GM23248 (cell line): Measurements from ENCODE around the gene CWC27. TPM values are rescaled to one million over a fixed set of nuclear protein-coding genes. Genes with fewer than 3 reads are reported as not detected.
"Not testable (repeated sequence)": the region's sequence is repeated elsewhere in the genome, so short reads cannot be mapped to it uniquely, and the experiment has no call there.

Experiments
- DNase-seq: peaks from one replicate; pipeline ENCODE4 v3.0.0-alpha.2; 2015
- H2AFZ ChIP-seq: fragments of 200-600 bp; sonication (generic); 2 replicates; pipeline ENCODE4 v1.6.1; 2016; ENCODE audit warnings: antibody characterized with exemption
- H3F3A ChIP-seq: fragments of 200-600 bp; sonication (generic); 2 replicates; pipeline ENCODE4 v1.6.1; 2016; ENCODE audit warnings: mild to moderate bottlenecking, antibody characterized with exemption, mixed run types; ENCODE audit not compliant: insufficient read depth
- H3K27ac ChIP-seq: fragments of 200-600 bp; sonication (generic); 2 replicates; pipeline ENCODE4 v1.5.1; 2016; ENCODE audit warnings: mild to moderate bottlenecking
- H3K27me3 ChIP-seq: fragments of 200-600 bp; sonication (generic); replicated peaks from 2 replicates; pipeline ENCODE4 v1.6.1; 2016; ENCODE audit warnings: mild to moderate bottlenecking; ENCODE audit not compliant: insufficient read depth
- H3K36me3 ChIP-seq: fragments of 200-600 bp; sonication (generic); 2 replicates; pipeline ENCODE4 v1.6.1; 2016; ENCODE audit warnings: low read depth, mild to moderate bottlenecking
- H3K4me1 ChIP-seq: fragments of 200-600 bp; sonication (generic); 2 replicates; pipeline ENCODE4 v1.6.1; 2016; ENCODE audit warnings: mild to moderate bottlenecking; ENCODE audit not compliant: insufficient read depth
- H3K4me2 ChIP-seq: fragments of 200-600 bp; sonication (generic); one replicate; pipeline ENCODE4 v1.6.1; 2016; ENCODE audit warnings: mild to moderate bottlenecking; ENCODE audit not compliant: unreplicated experiment
- H3K4me3 ChIP-seq: fragments of 200-600 bp; sonication (generic); 2 replicates; pipeline ENCODE4 v1.5.1; 2016; ENCODE audit warnings: mild to moderate bottlenecking
- H3K79me2 ChIP-seq: fragments of 200-600 bp; sonication (generic); 2 replicates; pipeline ENCODE4 v1.6.1; 2016; ENCODE audit warnings: mild to moderate bottlenecking; ENCODE audit not compliant: insufficient read depth
- H3K9ac ChIP-seq: fragments of 200-600 bp; sonication (generic); 2 replicates; pipeline ENCODE4 v1.6.1; 2016; ENCODE audit warnings: mild to moderate bottlenecking
- H3K9me2 ChIP-seq: fragments of 200-600 bp; sonication (generic); 2 replicates; pipeline ENCODE4 v1.6.1; 2016; ENCODE audit warnings: mixed run types, mild to moderate bottlenecking, moderate library complexity; ENCODE audit not compliant: insufficient read depth
- H3K9me3 ChIP-seq: fragments of 200-600 bp; sonication (generic); one replicate; pipeline ENCODE4 v1.6.1; 2017; ENCODE audit warnings: low read depth
- H4K20me1 ChIP-seq: fragments of 200-600 bp; sonication (generic); 2 replicates; pipeline ENCODE4 v1.6.0; 2016; ENCODE audit not compliant: insufficient read depth
- EZH2 ChIP-seq: fragments of 200-600 bp; sonication (generic); IDR thresholded peaks from 2 replicates; pipeline ENCODE4 v1.6.1; 2018; ENCODE audit warnings: antibody characterized with exemption, mild to moderate bottlenecking; ENCODE audit not compliant: insufficient read depth, poor library complexity, severe bottlenecking
- EZH2phosphoT487 ChIP-seq: fragments of 200-600 bp; sonication (generic); IDR thresholded peaks from 2 replicates; pipeline ENCODE4 v1.6.1; 2018; ENCODE audit warnings: antibody characterized with exemption, moderate library complexity, mild to moderate bottlenecking, low read depth; ENCODE audit not compliant: insufficient read depth
- WGBS, 2 experiments: methylation state at CpG; one replicate each; pipeline ENCODE4 v1.1.6; 2015 to 2017; ENCODE audit warnings: low lambda C conversion rate in 2 of 2, low coverage in 1 of 2; ENCODE audit errors: missing lambda C conversion rate in 2 of 2; 5-methylcytosine and 5-hydroxymethylcytosine counted together
- in situ Hi-C: fragments of 300-500 bp; cut with MboI; formaldehyde crosslinking; loops from 2 replicates; pipeline ENCODE4 v1.15.0; 2020
- polyA plus RNA-seq: library from polyadenylated mRNA; unstranded; fragments of >200 nt; fragmentation: Nextera tagmentation; extraction: Ambion mirVana; gene quantifications from 2 replicates; pipeline ENCODE4 v1.2.1, GENCODE V29; 2016
- total RNA-seq: library from RNA; depleted of rRNA; stranded (reverse); fragments of >200 nt; shearing (Covaris generic); gene quantifications from 2 replicates; pipeline ENCODE4 v1.2.3, GENCODE V29; 2014

Gene CWC27
- total and polyA plus RNA-seq, 2 experiments from 2014 or later, result 22.7 to 30.5 TPM

GRCh38 chr5:64930672-64931318 lies 162.1 kb downstream of the CWC27 start:
- no peak for DNase-seq
- no peaks in the 10 kb centered on the region for H3K4me1 ChIP-seq
- TF ChIP-seq EZH2phosphoT487 (no peak), EZH2 (no peak)
- H4K20me1 ChIP-seq, result no peaks in the 10 kb centered on the region
- H3K4me3 ChIP-seq, result no peak overlapping the region
- no peak overlapping the region for H3K4me2 ChIP-seq
- no peaks in the 10 kb centered on the region for H3K9me2 ChIP-seq
- no peak overlapping the region for H3K27ac ChIP-seq
- H3K27me3 ChIP-seq, result no peaks in the 10 kb centered on the region
- in situ Hi-C loops, result no loop called here
- no peaks in the 10 kb centered on the region for H3K9me3 ChIP-seq
- H3K36me3 ChIP-seq, result 0 out of 2 replicates have a peak, but pooled peaks cover 6% of the 10 kb centered on the region
- H3K9ac ChIP-seq, result no peak overlapping the region
- 72 to 83% methylated on average over 2 of the region's 2 CpGs for WGBS, 2 experiments
- no peaks in the 10 kb centered on the region for H3F3A ChIP-seq
- no peaks in the 10 kb centered on the region for H3K79me2 ChIP-seq
- no peak overlapping the region for H2AFZ ChIP-seq

GRCh38 chr5:64939422-64939771 lies 170.7 kb downstream of the CWC27 start:
- H2AFZ ChIP-seq, result peak overlapping the region; percentile 78
- H3K9me3 ChIP-seq, in situ Hi-C loops, DNase-seq, H3K9me2 ChIP-seq, H3K79me2 ChIP-seq, H3K27me3 ChIP-seq, H3K36me3 ChIP-seq, H4K20me1 ChIP-seq, H3K27ac ChIP-seq, H3K9ac ChIP-seq, H3F3A ChIP-seq: not testable (repeated sequence)
- WGBS, 2 experiments, result 93 to 95% methylated on average over 4 of the region's 4 CpGs
- peak overlapping the region; percentile 49 for H3K4me2 ChIP-seq
- peaks cover 13% of the 10 kb centered on the region for H3K4me1 ChIP-seq
- 0 out of 2 replicates have a peak overlapping the region, but pooled peaks have one; percentile 52 for H3K4me3 ChIP-seq

GRCh38 chr5:64939772-64940510 lies 171.2 kb downstream of the CWC27 start:
- 24 to 27% methylated on average over 17 of the region's 17 CpGs for WGBS, 2 experiments
- Histone ChIP-seq H3K9me3 (no peaks in the 10 kb centered on the region), H3K4me1 (peaks cover 13% of the 10 kb centered on the region), H3K27ac (peak overlapping the region; percentile 34; the same call in 1 of the 2 replicates), H3K9me2 (no peaks in the 10 kb centered on the region), H4K20me1 (no peaks in the 10 kb centered on the region), H3K9ac (peak overlapping the region; percentile 53), H3K4me3 (peak overlapping the region; percentile 52), H2AFZ (peak overlapping the region; percentile 78), H3K79me2 (no peaks in the 10 kb centered on the region), H3K27me3 (no peaks in the 10 kb centered on the region), H3F3A (no peaks in the 10 kb centered on the region), H3K4me2 (peak overlapping the region; percentile 49), H3K36me3 (no peaks in the 10 kb centered on the region)
- in situ Hi-C loops, result no loop called here
- peak; percentile 54 for DNase-seq
- TF ChIP-seq EZH2 (no peak), EZH2phosphoT487 (no peak)

GRCh38 chr5:64942460-64942859 lies 173.7 kb downstream of the CWC27 start:
- H3K27me3 ChIP-seq, result no peaks in the 10 kb centered on the region
- no peak for DNase-seq
- no peak overlapping the region for H3K27ac ChIP-seq
- H3K4me2 ChIP-seq, result no peak overlapping the region
- in situ Hi-C loops, result no loop called here
- H4K20me1 ChIP-seq, result no peaks in the 10 kb centered on the region
- H3K79me2 ChIP-seq, result no peaks in the 10 kb centered on the region
- no peaks in the 10 kb centered on the region for H3K9me2 ChIP-seq
- WGBS, 2 experiments, result 93 to 99% methylated on average over 4 of the region's 4 CpGs
- no peaks in the 10 kb centered on the region for H3K9me3 ChIP-seq
- no peaks in the 10 kb centered on the region for H3F3A ChIP-seq
- H3K36me3 ChIP-seq, result no peaks in the 10 kb centered on the region
- peaks cover 13% of the 10 kb centered on the region for H3K4me1 ChIP-seq
- TF ChIP-seq EZH2phosphoT487 (no peak), EZH2 (no peak)
- H2AFZ ChIP-seq, result no peak overlapping the region
- H3K9ac ChIP-seq, result no peak overlapping the region
- H3K4me3 ChIP-seq, result no peak overlapping the region
